ENCODE measurements around the gene RPS6KA2. TPM values are rescaled to one million over a fixed set of nuclear protein-coding genes. Genes with fewer than 3 reads are reported as not detected.

RPS6KA2 gene
- total and polyA plus RNA-seq, 2 donors (not counting 3 experiments of a cell fraction or from before 2014, with no cell fraction given), result 54.5 to 75.8 TPM

DNA sequence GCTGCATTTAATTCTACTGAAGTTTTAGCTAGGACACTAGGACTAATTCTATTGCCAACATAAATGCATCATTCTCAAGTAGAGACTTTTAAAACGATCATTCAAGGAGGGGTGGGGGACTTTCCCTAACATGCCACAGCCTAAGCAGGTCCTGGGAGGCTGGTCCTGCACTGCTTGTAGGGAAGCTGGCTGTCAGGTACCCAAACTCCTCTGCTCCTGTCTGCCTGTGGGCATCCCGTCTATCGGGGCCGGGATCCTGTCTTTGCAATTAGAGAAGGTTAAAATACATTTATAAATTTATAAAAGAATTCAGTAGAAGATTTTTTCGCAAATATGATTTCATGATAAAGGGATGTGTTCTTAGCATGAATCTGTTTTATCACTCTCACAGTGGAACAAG lies 192.7 kb downstream of the RPS6KA2 start:
- H3K27ac ChIP-seq (ENCODE audit: insufficient read depth, low read depth, low read length), result no peak overlapping the region
- intact Hi-C loops (cut with micrococcal nuclease) (no loop called here), dilution Hi-C loops (cut with MboI; ENCODE audit: extremely low pct_ligation_motif_present, low sequenced_read_pairs) (no loop called here)
- H3K4me1 ChIP-seq (ENCODE audit: control insufficient read depth, extremely low read depth, insufficient read depth, low read length), result peaks cover under 1% of the 10 kb centered on the region
- no peak overlapping the region for H2AFZ ChIP-seq (ENCODE audit: low read depth, low read length)
- no peak overlapping the region for H3K4me3 ChIP-seq (replicated peaks in 1 of 3; ENCODE audit: insufficient read depth in 1 of 3, low read depth in 1 of 3, low read length in 3 of 3)
- no peaks in the 10 kb centered on the region for H3K9me1 ChIP-seq (replicated peaks; ENCODE audit: control insufficient read depth, extremely low read depth, insufficient read depth, low read length)
- no TSS peak for BruUV-seq (replicated peaks)
- H3K79me2 ChIP-seq (ENCODE audit: control insufficient read depth, insufficient read depth, low read length), result no peaks in the 10 kb centered on the region
- POLR2A ChIA-PET, result no interaction called here
- H3K9ac ChIP-seq (replicated peaks; ENCODE audit: extremely low read depth, insufficient read depth, low read length), result no peak overlapping the region
- TF ChIP-seq GATA2 (IDR thresholded peaks at IDR 0.05; ENCODE audit: insufficient read depth, insufficient read length, low read depth, low read length) (no peak), JUN (IDR thresholded peaks at IDR 0.05; ENCODE audit: borderline replicate concordance, insufficient read depth, insufficient read length, low read depth) (no peak), EZH2 (IDR thresholded peaks at IDR 0.05; ENCODE audit: borderline replicate concordance, low read depth, low read length, severe bottlenecking) (no peak)
- TF ChIP-seq, protein P1, sequence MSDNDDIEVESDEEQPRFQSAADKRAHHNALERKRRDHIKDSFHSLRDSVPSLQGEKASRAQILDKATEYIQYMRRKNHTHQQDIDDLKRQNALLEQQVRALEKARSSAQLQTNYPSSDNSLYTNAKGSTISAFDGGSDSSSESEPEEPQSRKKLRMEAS (IDR thresholded peaks at IDR 0.05; ENCODE audit: insufficient read depth, insufficient read length), result no peak
- TF ChIP-seq, protein P2, sequence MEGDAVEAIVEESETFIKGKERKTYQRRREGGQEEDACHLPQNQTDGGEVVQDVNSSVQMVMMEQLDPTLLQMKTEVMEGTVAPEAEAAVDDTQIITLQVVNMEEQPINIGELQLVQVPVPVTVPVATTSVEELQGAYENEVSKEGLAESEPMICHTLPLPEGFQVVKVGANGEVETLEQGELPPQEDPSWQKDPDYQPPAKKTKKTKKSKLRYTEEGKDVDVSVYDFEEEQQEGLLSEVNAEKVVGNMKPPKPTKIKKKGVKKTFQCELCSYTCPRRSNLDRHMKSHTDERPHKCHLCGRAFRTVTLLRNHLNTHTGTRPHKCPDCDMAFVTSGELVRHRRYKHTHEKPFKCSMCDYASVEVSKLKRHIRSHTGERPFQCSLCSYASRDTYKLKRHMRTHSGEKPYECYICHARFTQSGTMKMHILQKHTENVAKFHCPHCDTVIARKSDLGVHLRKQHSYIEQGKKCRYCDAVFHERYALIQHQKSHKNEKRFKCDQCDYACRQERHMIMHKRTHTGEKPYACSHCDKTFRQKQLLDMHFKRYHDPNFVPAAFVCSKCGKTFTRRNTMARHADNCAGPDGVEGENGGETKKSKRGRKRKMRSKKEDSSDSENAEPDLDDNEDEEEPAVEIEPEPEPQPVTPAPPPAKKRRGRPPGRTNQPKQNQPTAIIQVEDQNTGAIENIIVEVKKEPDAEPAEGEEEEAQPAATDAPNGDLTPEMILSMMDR (IDR thresholded peaks at IDR 0.05; ENCODE audit: extremely low read depth in 1 of 2, insufficient read depth in 1 of 2, low read depth in 1 of 2, low read length in 2 of 2), result no peak
- H3K27me3 ChIP-seq (ENCODE audit: control insufficient read depth in 2 of 2, insufficient read depth in 2 of 2, low read length in 2 of 2), result no peaks in the 10 kb centered on the region
- CTCF ChIA-PET, result no interaction called here
- FAIRE-seq, result no peak
- DNase-seq (ENCODE audit: low read depth, low spot score), result no peak
- no peaks in the 10 kb centered on the region for H3K9me3 ChIP-seq (replicated peaks; ENCODE audit: control insufficient read depth, insufficient read depth, low read length)
- no peak overlapping the region for H3K4me2 ChIP-seq (ENCODE audit: insufficient read depth, low read length)
- no peaks in the 10 kb centered on the region for H4K20me1 ChIP-seq (replicated peaks; ENCODE audit: control insufficient read depth, extremely low read depth, insufficient read depth, low read length)
- H3K36me3 ChIP-seq (ENCODE audit: control insufficient read depth in 2 of 2, extremely low read depth in 1 of 2, insufficient read depth in 2 of 2, low read length in 2 of 2), result peaks cover 0 to 19% of the 10 kb centered on the region in 2 experiments

- dilution Hi-C loops (cut with MboI; ENCODE audit: extremely low pct_ligation_motif_present, low sequenced_read_pairs), result no loop called here
- Histone ChIP-seq H3K27ac (ENCODE audit: insufficient read depth, low read depth, low read length) (no peak overlapping the region), H3K4me3 (replicated peaks in 1 of 3; ENCODE audit: insufficient read depth in 1 of 3, low read depth in 1 of 3, low read length in 3 of 3) (no peak overlapping the region), H3K9me1 (replicated peaks; ENCODE audit: control insufficient read depth, extremely low read depth, insufficient read depth, low read length) (no peaks in the 10 kb centered on the region), H3K4me2 (ENCODE audit: insufficient read depth, low read length) (no peak overlapping the region), H2AFZ (ENCODE audit: low read depth, low read length) (no peak overlapping the region), H3K9me3 (replicated peaks; ENCODE audit: control insufficient read depth, insufficient read depth, low read length) (no peaks in the 10 kb centered on the region), H3K27me3 (ENCODE audit: control insufficient read depth in 2 of 2, insufficient read depth in 2 of 2, low read length in 2 of 2) (no peaks in the 10 kb centered on the region), H3K79me2 (ENCODE audit: control insufficient read depth, insufficient read depth, low read length) (no peaks in the 10 kb centered on the region), H3K36me3 (ENCODE audit: control insufficient read depth in 2 of 2, extremely low read depth in 1 of 2, insufficient read depth in 2 of 2, low read length in 2 of 2) (peaks cover 0 to 19% of the 10 kb centered on the region in 2 experiments), H3K9ac (replicated peaks; ENCODE audit: extremely low read depth, insufficient read depth, low read length) (no peak overlapping the region), H3K4me1 (ENCODE audit: control insufficient read depth, extremely low read depth, insufficient read depth, low read length) (no peaks in the 10 kb centered on the region), H4K20me1 (replicated peaks; ENCODE audit: control insufficient read depth, extremely low read depth, insufficient read depth, low read length) (no peaks in the 10 kb centered on the region)
- DNase-seq (ENCODE audit: low read depth, low spot score) (no peak), FAIRE-seq (no peak)
- intact Hi-C loops (cut with micrococcal nuclease), result no loop called here
- TF ChIP-seq MYC (IDR thresholded peaks at IDR 0.05; ENCODE audit: low read depth, low read length) (no peak), POLR2A (IDR thresholded peaks at IDR 0.05; ENCODE audit: low read depth, low read length) (no peak), POLR2AphosphoS5 (IDR thresholded peaks at IDR 0.05; ENCODE audit: insufficient read depth, low read depth, low read length) (no peak), FOS (IDR thresholded peaks at IDR 0.05; ENCODE audit: borderline replicate concordance, insufficient read depth, low read length) (no peak), EZH2 (IDR thresholded peaks at IDR 0.05; ENCODE audit: borderline replicate concordance, low read depth, low read length, severe bottlenecking) (no peak), JUN (IDR thresholded peaks at IDR 0.05; ENCODE audit: borderline replicate concordance, insufficient read depth, insufficient read length, low read depth) (no peak), GATA2 (IDR thresholded peaks at IDR 0.05; ENCODE audit: insufficient read depth, insufficient read length, low read depth, low read length) (no peak)
- TF ChIP-seq, protein P2 (IDR thresholded peaks at IDR 0.05; ENCODE audit: extremely low read depth in 1 of 2, insufficient read depth in 1 of 2, low read depth in 1 of 2, low read length in 2 of 2), result no peak
- TF ChIP-seq, protein P1 (IDR thresholded peaks at IDR 0.05; ENCODE audit: insufficient read depth, insufficient read length), result no peak
- CTCF ChIA-PET, result no interaction called here
- BruUV-seq (replicated peaks), result no TSS peak
- POLR2A ChIA-PET, result no interaction called here
Measured at GRCh38 chr6:166433096-166433495, 194.0 kb downstream of the RPS6KA2 start.

Measured in endothelial cell of umbilical vein (primary cell).